ENCODE results near the gene NMS. TPM values are rescaled to one million over a fixed set of nuclear protein-coding genes. Genes with fewer than 3 reads are reported as not detected.

Gene NMS
- total RNA-seq (2012; rRNA removed) = not detected in 2 replicates

GRCh38 chr2:100470182-100470581 lies at the start of gene NMS:
TSS of gene NMS (plus strand) at chr2:100470482. CDS start at chr2:100470489, 7 bp downstream.
- Histone ChIP-seq H3K4me1 (ENCODE audit: control insufficient read depth, insufficient read depth, low read length) (no peaks in the 10 kb centered on the region), H3K4me3 (ENCODE audit: low read length) (no peak within 1 kb of the TSS), H3K9me3 (replicated peaks; ENCODE audit: low read length) (no peaks in the 10 kb centered on the region), H3K4me2 (ENCODE audit: low read length) (no peak within 1 kb of the TSS), H3K9ac (ENCODE audit: low read depth, low read length) (no peak within 1 kb of the TSS), H3K36me3 (ENCODE audit: insufficient read depth, low read length) (no peaks in the 10 kb centered on the region), H3K27me3 (ENCODE audit: control insufficient read depth, insufficient read depth, low read length) (no peaks in the 10 kb centered on the region)

GRCh38 chr2:100422320-100423055 lies 47.8 kb upstream of the NMS start:
- Histone ChIP-seq H3K4me3 (ENCODE audit: low read length) (no peak overlapping the region), H3K27me3 (ENCODE audit: control insufficient read depth, insufficient read depth, low read length) (peaks cover 15% of the 10 kb centered on the region), H3K9me3 (replicated peaks; ENCODE audit: low read length) (no peaks in the 10 kb centered on the region), H3K9ac (ENCODE audit: low read depth, low read length) (no peak overlapping the region), H3K4me1 (ENCODE audit: control insufficient read depth, insufficient read depth, low read length) (no peaks in the 10 kb centered on the region), H3K4me2 (ENCODE audit: low read length) (no peak overlapping the region), H3K36me3 (ENCODE audit: insufficient read depth, low read length) (no peaks in the 10 kb centered on the region)

GRCh38 chr2:100423631-100424030 lies 46.7 kb upstream of the NMS start:
- Histone ChIP-seq H3K9ac (ENCODE audit: low read depth, low read length) (no peak overlapping the region), H3K4me1 (ENCODE audit: control insufficient read depth, insufficient read depth, low read length) (no peaks in the 10 kb centered on the region), H3K36me3 (ENCODE audit: insufficient read depth, low read length) (no peaks in the 10 kb centered on the region), H3K27me3 (ENCODE audit: control insufficient read depth, insufficient read depth, low read length) (peaks cover 15% of the 10 kb centered on the region), H3K4me3 (ENCODE audit: low read length) (no peak overlapping the region), H3K9me3 (replicated peaks; ENCODE audit: low read length) (no peaks in the 10 kb centered on the region), H3K4me2 (ENCODE audit: low read length) (no peak overlapping the region)

GRCh38 chr2:100424277-100424875 lies 45.9 kb upstream of the NMS start:
- Histone ChIP-seq H3K9ac (ENCODE audit: low read depth, low read length) (no peak overlapping the region), H3K4me3 (ENCODE audit: low read length) (no peak overlapping the region), H3K36me3 (ENCODE audit: insufficient read depth, low read length) (no peaks in the 10 kb centered on the region), H3K4me2 (ENCODE audit: low read length) (no peak overlapping the region), H3K27me3 (ENCODE audit: control insufficient read depth, insufficient read depth, low read length) (peaks cover 21% of the 10 kb centered on the region), H3K9me3 (replicated peaks; ENCODE audit: low read length) (no peaks in the 10 kb centered on the region), H3K4me1 (ENCODE audit: control insufficient read depth, insufficient read depth, low read length) (no peaks in the 10 kb centered on the region)

- Histone ChIP-seq H3K4me3 (ENCODE audit: low read length) (no peak overlapping the region), H3K36me3 (ENCODE audit: insufficient read depth, low read length) (no peaks in the 10 kb centered on the region), H3K27me3 (ENCODE audit: control insufficient read depth, insufficient read depth, low read length) (peaks cover 25% of the 10 kb centered on the region), H3K4me2 (ENCODE audit: low read length) (no peak overlapping the region), H3K9ac (ENCODE audit: low read depth, low read length) (no peak overlapping the region), H3K4me1 (ENCODE audit: control insufficient read depth, insufficient read depth, low read length) (no peaks in the 10 kb centered on the region), H3K9me3 (replicated peaks; ENCODE audit: low read length) (no peaks in the 10 kb centered on the region)
Measured at GRCh38 chr2:100425107-100425506, 45.2 kb upstream of the NMS start.

- Histone ChIP-seq H3K4me1 (ENCODE audit: control insufficient read depth, insufficient read depth, low read length) (no peaks in the 10 kb centered on the region), H3K36me3 (ENCODE audit: insufficient read depth, low read length) (no peaks in the 10 kb centered on the region), H3K27me3 (ENCODE audit: control insufficient read depth, insufficient read depth, low read length) (peaks cover 25% of the 10 kb centered on the region), H3K9ac (ENCODE audit: low read depth, low read length) (no peak overlapping the region), H3K4me2 (ENCODE audit: low read length) (no peak overlapping the region), H3K4me3 (ENCODE audit: low read length) (no peak overlapping the region), H3K9me3 (replicated peaks; ENCODE audit: low read length) (no peaks in the 10 kb centered on the region)
Measured at GRCh38 chr2:100425573-100426383, 44.5 kb upstream of the NMS start.

GRCh38 chr2:100426384-100426720 lies 43.9 kb upstream of the NMS start:
- Histone ChIP-seq H3K9me3 (replicated peaks; ENCODE audit: low read length) (no peaks in the 10 kb centered on the region), H3K4me2 (ENCODE audit: low read length) (no peak overlapping the region), H3K36me3 (ENCODE audit: insufficient read depth, low read length) (no peaks in the 10 kb centered on the region), H3K4me1 (ENCODE audit: control insufficient read depth, insufficient read depth, low read length) (no peaks in the 10 kb centered on the region), H3K27me3 (ENCODE audit: control insufficient read depth, insufficient read depth, low read length) (peaks cover 25% of the 10 kb centered on the region), H3K4me3 (ENCODE audit: low read length) (no peak overlapping the region), H3K9ac (ENCODE audit: low read depth, low read length) (no peak overlapping the region)

- Histone ChIP-seq H3K4me2 (ENCODE audit: low read length) (no peak overlapping the region), H3K27me3 (ENCODE audit: control insufficient read depth, insufficient read depth, low read length) (peaks cover 25% of the 10 kb centered on the region), H3K9ac (ENCODE audit: low read depth, low read length) (no peak overlapping the region)
Measured at GRCh38 chr2:100427111-100427510, 43.2 kb upstream of the NMS start.

GRCh38 chr2:100427627-100428258 lies 42.5 kb upstream of the NMS start:
- no peak overlapping the region for H3K4me3 ChIP-seq (ENCODE audit: low read length)
- H3K36me3 ChIP-seq (ENCODE audit: insufficient read depth, low read length) = no peaks in the 10 kb centered on the region
- H3K27me3 ChIP-seq (ENCODE audit: control insufficient read depth, insufficient read depth, low read length) = peaks cover 25% of the 10 kb centered on the region
- H3K9ac ChIP-seq (ENCODE audit: low read depth, low read length) = no peak overlapping the region
- no peaks in the 10 kb centered on the region for H3K9me3 ChIP-seq (replicated peaks; ENCODE audit: low read length)
- no peaks in the 10 kb centered on the region for H3K4me1 ChIP-seq (ENCODE audit: control insufficient read depth, insufficient read depth, low read length)
- H3K4me2 ChIP-seq (ENCODE audit: low read length) = no peak overlapping the region

More at GRCh38 chr2:100427111-100427510, 43.2 kb upstream of the NMS start:
- H3K4me1 ChIP-seq (ENCODE audit: control insufficient read depth, insufficient read depth, low read length) = no peaks in the 10 kb centered on the region
- no peaks in the 10 kb centered on the region for H3K9me3 ChIP-seq (replicated peaks; ENCODE audit: low read length)
- no peak overlapping the region for H3K4me3 ChIP-seq (ENCODE audit: low read length)
- no peaks in the 10 kb centered on the region for H3K36me3 ChIP-seq (ENCODE audit: insufficient read depth, low read length)

GRCh38 chr2:100429726-100430125 lies 40.6 kb upstream of the NMS start:
- Histone ChIP-seq H3K4me3 (ENCODE audit: low read length) (no peak overlapping the region), H3K9ac (ENCODE audit: low read depth, low read length) (no peak overlapping the region), H3K4me2 (ENCODE audit: low read length) (no peak overlapping the region), H3K36me3 (ENCODE audit: insufficient read depth, low read length) (no peaks in the 10 kb centered on the region), H3K27me3 (ENCODE audit: control insufficient read depth, insufficient read depth, low read length) (peaks cover 26% of the 10 kb centered on the region), H3K4me1 (ENCODE audit: control insufficient read depth, insufficient read depth, low read length) (no peaks in the 10 kb centered on the region), H3K9me3 (replicated peaks; ENCODE audit: low read length) (no peaks in the 10 kb centered on the region)

GRCh38 chr2:100437751-100438150 lies 32.5 kb upstream of the NMS start:
- Histone ChIP-seq H3K36me3 (ENCODE audit: insufficient read depth, low read length) (no peaks in the 10 kb centered on the region), H3K27me3 (ENCODE audit: control insufficient read depth, insufficient read depth, low read length) (peaks cover 12% of the 10 kb centered on the region), H3K4me2 (ENCODE audit: low read length) (no peak overlapping the region), H3K9ac (ENCODE audit: low read depth, low read length) (no peak overlapping the region), H3K4me3 (ENCODE audit: low read length) (no peak overlapping the region), H3K4me1 (ENCODE audit: control insufficient read depth, insufficient read depth, low read length) (no peaks in the 10 kb centered on the region), H3K9me3 (replicated peaks; ENCODE audit: low read length) (no peaks in the 10 kb centered on the region)

All from skeletal muscle satellite cell (primary cell).